Activated CD8-positive, alpha-beta T cell treated with anti-CD3 and anti-CD28 coated beads for 36 hours (primary cell): ENCODE results near the gene SLC18A2. TPM values are rescaled to one million over a fixed set of nuclear protein-coding genes. Genes with fewer than 3 reads are reported as not detected.
A peak's percentile ranks its signal among the peaks of the same experiment; 100 is the strongest.

Experiments
- ATAC-seq: fragments of 200-7000 bp; cut with Tn5 transposase; one replicate; pipeline ENCODE4 v1.10.0; 2021; ENCODE audit warnings: mild to moderate bottlenecking, moderate library complexity
- CTCF ChIA-PET: fragments of 350-600 bp; sonication (Branson Sonifier 250); formaldehyde crosslinking; loops from one replicate; lab custom pipeline; 2021; ENCODE audit warnings: antibody characterized with exemption; lab: Charles Lee
- POLR2A ChIA-PET: fragments of 350-600 bp; sonication (Branson Sonifier 250); formaldehyde crosslinking; loops from one replicate; lab custom pipeline; 2021; ENCODE audit warnings: antibody characterized with exemption; lab: Charles Lee
- DNase-seq: peaks from one replicate; pipeline ENCODE4 v3.0.0-alpha.2; 2020
- H3K27ac Mint-ChIP-seq: one replicate; pipeline ENCODE4 v1.8.0; 2021; ENCODE audit warnings: mild to moderate bottlenecking, mixed read lengths
- H3K27me3 Mint-ChIP-seq: one replicate; pipeline ENCODE4 v1.8.0; 2021; ENCODE audit warnings: mixed read lengths
- H3K36me3 Mint-ChIP-seq: one replicate; pipeline ENCODE4 v1.8.0; 2021; ENCODE audit warnings: low read depth, mixed read lengths
- H3K4me1 Mint-ChIP-seq: one replicate; pipeline ENCODE4 v1.8.0; 2021; ENCODE audit warnings: low read depth, mixed read lengths
- H3K4me3 Mint-ChIP-seq: one replicate; pipeline ENCODE4 v1.8.0; 2021; ENCODE audit warnings: mild to moderate bottlenecking, moderate library complexity, mixed read lengths
- H3K9me3 Mint-ChIP-seq: one replicate; pipeline ENCODE4 v1.8.0; 2021; ENCODE audit warnings: mixed read lengths
- intact Hi-C: fragments of 100-400 bp; cut with micrococcal nuclease; formaldehyde crosslinking; loops from one replicate; pipeline ENCODE4 v1.10.0; 2022
- total RNA-seq, 2 experiments: library from RNA; stranded (reverse); gene quantifications; one replicate each; pipeline ENCODE4 v1.2.3, GENCODE V29; 2021
- TF ChIP-seq, protein P1 (sequence below): fragments of 200-600 bp; IDR thresholded peaks from one replicate; pipeline ENCODE4 v1.8.0; 2022; ENCODE audit warnings: antibody characterized with exemption, mild to moderate bottlenecking

Gene SLC18A2
- total RNA-seq, 2 experiments from 2014 or later = 0.14 TPM; not detected in 1

DNA sequence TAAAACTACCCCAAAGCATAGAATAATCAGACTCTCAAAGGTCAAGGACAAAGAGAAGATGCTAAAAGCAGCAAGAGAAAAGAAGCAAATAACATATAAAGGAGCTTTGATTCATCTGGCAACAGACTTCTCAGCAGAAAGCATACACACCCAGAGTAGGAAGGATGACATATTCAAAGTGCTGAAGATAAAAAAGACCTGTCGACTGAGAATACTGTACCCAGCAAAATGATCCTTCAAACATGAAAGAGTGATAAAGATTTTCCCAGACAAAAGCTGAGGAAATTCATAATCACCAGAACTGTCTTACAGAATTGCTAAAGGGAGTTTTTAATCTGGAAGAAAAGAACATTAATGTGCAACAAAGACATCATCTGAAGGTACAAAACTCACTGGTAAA is 28.7 kb upstream of the SLC18A2 start:
- Mint-ChIP-seq H3K27ac (no peak overlapping the region), H3K9me3 (peaks cover 5% of the 10 kb centered on the region), H3K4me3 (no peak overlapping the region), H3K36me3 (no peaks in the 10 kb centered on the region), H3K27me3 (peaks cover 40% of the 10 kb centered on the region), H3K4me1 (peaks cover 1% of the 10 kb centered on the region)
- POLR2A ChIA-PET = no interaction called here
- intact Hi-C loops = no loop called here
- DNase-seq (no peak), ATAC-seq (no peak)
- CTCF ChIA-PET = no interaction called here
- TF ChIP-seq, protein P1, sequence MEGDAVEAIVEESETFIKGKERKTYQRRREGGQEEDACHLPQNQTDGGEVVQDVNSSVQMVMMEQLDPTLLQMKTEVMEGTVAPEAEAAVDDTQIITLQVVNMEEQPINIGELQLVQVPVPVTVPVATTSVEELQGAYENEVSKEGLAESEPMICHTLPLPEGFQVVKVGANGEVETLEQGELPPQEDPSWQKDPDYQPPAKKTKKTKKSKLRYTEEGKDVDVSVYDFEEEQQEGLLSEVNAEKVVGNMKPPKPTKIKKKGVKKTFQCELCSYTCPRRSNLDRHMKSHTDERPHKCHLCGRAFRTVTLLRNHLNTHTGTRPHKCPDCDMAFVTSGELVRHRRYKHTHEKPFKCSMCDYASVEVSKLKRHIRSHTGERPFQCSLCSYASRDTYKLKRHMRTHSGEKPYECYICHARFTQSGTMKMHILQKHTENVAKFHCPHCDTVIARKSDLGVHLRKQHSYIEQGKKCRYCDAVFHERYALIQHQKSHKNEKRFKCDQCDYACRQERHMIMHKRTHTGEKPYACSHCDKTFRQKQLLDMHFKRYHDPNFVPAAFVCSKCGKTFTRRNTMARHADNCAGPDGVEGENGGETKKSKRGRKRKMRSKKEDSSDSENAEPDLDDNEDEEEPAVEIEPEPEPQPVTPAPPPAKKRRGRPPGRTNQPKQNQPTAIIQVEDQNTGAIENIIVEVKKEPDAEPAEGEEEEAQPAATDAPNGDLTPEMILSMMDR = no peak

DNA sequence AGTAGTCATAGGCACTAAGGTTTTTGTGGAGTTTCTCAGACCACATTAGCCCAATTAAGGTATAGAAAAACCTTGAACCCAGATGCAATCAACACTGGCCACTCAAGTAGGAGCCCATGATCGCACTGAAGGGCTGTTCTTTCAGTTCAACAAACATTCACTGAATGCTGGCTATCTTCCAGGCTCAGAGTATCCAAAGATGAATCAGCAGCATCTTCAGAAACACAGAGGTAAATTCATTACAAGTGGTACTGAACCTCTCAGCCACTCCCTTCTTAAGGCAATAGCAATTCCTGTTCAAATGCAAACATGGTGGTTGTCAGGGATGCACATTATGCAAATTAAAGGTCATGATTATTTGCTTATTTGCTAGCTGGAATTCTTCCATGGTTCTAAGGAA is 26.5 kb upstream of the SLC18A2 start:
- peaks cover 7% of the 10 kb centered on the region for H3K4me1 Mint-ChIP-seq
- ChIA-PET POLR2A (no interaction called here), CTCF (no interaction called here)
- no peak overlapping the region for H3K4me3 Mint-ChIP-seq
- DNase-seq (no peak), ATAC-seq (no peak)
- intact Hi-C loops = no loop called here
- TF ChIP-seq, protein P1 = no peak
- no peak overlapping the region for H3K27ac Mint-ChIP-seq
- no peaks in the 10 kb centered on the region for H3K36me3 Mint-ChIP-seq
- peaks cover 5% of the 10 kb centered on the region for H3K9me3 Mint-ChIP-seq
- H3K27me3 Mint-ChIP-seq = peaks cover 41% of the 10 kb centered on the region

DNA sequence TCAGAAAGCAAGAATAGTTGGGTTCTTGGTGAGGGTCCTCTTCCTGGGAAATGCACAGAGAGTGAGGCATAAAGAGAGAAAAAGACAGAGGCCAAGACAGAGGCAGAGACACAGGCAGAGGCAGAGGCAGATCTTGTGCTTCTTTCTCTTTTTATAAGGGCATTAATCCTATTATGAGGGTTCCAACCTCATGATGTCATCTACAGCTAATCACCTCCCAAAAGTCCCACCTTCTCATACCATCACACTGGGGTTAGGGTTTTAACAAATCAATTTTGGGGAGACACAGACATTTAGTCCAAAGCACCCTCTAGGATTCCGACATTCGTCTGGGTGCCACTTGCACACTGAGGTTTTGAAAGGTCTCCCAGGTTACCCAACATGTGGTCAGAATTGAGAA is 25.8 kb upstream of the SLC18A2 start:
- intact Hi-C loops = loop anchor here (5.0 kb wide), 2 partner anchors 62 to 107 kb away; no protein-coding TSS in a partner anchor
- DNase-seq (no peak), ATAC-seq (no peak)
- Mint-ChIP-seq H3K4me3 (no peak overlapping the region), H3K4me1 (peaks cover 7% of the 10 kb centered on the region), H3K36me3 (no peaks in the 10 kb centered on the region), H3K27ac (no peak overlapping the region), H3K27me3 (peaks cover 37% of the 10 kb centered on the region), H3K9me3 (peaks cover 5% of the 10 kb centered on the region)
- ChIA-PET POLR2A (no interaction called here), CTCF (interaction anchor here (1.0 to 4.1 kb wide), 5 partner anchors 19 to 231 kb away, joined by 3 to 124 read pairs (median 9); no protein-coding TSS in a partner anchor)
- TF ChIP-seq, protein P1 = no peak

DNA sequence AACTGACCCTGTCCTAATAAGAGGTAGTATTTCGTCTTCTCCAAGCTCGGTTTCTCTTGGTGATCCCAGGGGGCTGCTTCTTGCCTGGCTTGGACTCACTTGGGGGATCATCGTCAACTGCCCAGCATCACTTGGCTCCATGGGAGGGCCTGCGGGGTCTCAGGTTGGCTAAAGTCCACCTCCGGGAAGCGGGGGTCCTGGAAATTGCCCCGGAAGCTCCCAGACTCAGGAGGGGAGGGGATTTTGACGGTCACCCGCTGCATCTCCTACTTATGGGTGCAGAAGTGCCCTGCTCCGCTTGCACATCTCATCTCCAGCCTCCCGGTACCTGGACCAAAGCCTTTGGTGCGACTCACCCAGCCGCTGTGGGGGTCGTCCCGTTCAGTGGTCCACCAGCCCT is 24.9 kb upstream of the SLC18A2 start:
- H3K9me3 Mint-ChIP-seq = peaks cover 5% of the 10 kb centered on the region
- intact Hi-C loops = loop anchor here (5.0 kb wide), 2 partner anchors 61 to 106 kb away; no protein-coding TSS in a partner anchor

More for the DNA sequence above, 24.9 kb upstream of the SLC18A2 start:
- ATAC-seq (no peak), DNase-seq (no peak)
- peaks cover 7% of the 10 kb centered on the region for H3K4me1 Mint-ChIP-seq
- ChIA-PET CTCF (interaction anchor here (0.6 to 4.1 kb wide), 63 partner anchors 8 to 438 kb away, joined by 3 to 124 read pairs (median 7); no protein-coding TSS in a partner anchor), POLR2A (interaction anchor here (0.7 kb wide), 1 partner anchor 596 kb away, joined by 4 read pairs; no protein-coding TSS in a partner anchor)
- peak overlapping the region; percentile 70 for H3K4me3 Mint-ChIP-seq
- no peak overlapping the region for H3K27ac Mint-ChIP-seq
- no peaks in the 10 kb centered on the region for H3K36me3 Mint-ChIP-seq
- peaks cover 33% of the 10 kb centered on the region for H3K27me3 Mint-ChIP-seq
- TF ChIP-seq, protein P1 = no peak
